Measurements from ENCODE around the gene IER3IP1. TPM values are rescaled to one million over a fixed set of nuclear protein-coding genes. Genes with fewer than 3 reads are reported as not detected.
"Not testable (repeated sequence)": the region's sequence is repeated elsewhere in the genome, so short reads cannot be mapped to it uniquely, and the experiment has no call there.

IER3IP1 gene
- total RNA-seq, 1 donor from 2014 or later = 8.8 TPM

GRCh38 chr18:47184419-47185050, 8.4 kb upstream of the IER3IP1 start:
- H3K4me1 Mint-ChIP-seq = no peaks in the 10 kb centered on the region
- CTCF ChIA-PET = no interaction called here
- intact Hi-C loops (cut with micrococcal nuclease) = no loop called here
- H3K36me3 Mint-ChIP-seq (ENCODE audit: low read depth) = no peaks in the 10 kb centered on the region
- H3K27me3 Mint-ChIP-seq = peaks cover 10% of the 10 kb centered on the region
- POLR2A ChIA-PET = no interaction called here
- H3K4me3 Mint-ChIP-seq = no peak overlapping the region
- DNase-seq (no peak), ATAC-seq (ENCODE audit: low read depth) (no peak)
- peaks cover 17% of the 10 kb centered on the region for H3K9me3 Mint-ChIP-seq
- no peak for TF ChIP-seq CTCF (IDR thresholded peaks at IDR 0.05)
- no peak overlapping the region for H3K27ac Mint-ChIP-seq

GRCh38 chr18:47182156-47182555, 6.0 kb upstream of the IER3IP1 start:
- ATAC-seq (ENCODE audit: low read depth); H3K27ac Mint-ChIP-seq; CTCF ChIA-PET; H3K4me3 Mint-ChIP-seq; POLR2A ChIA-PET; H3K4me1 Mint-ChIP-seq; H3K36me3 Mint-ChIP-seq (ENCODE audit: low read depth); DNase-seq; H3K27me3 Mint-ChIP-seq; intact Hi-C loops (cut with micrococcal nuclease): not testable (repeated sequence)
- peaks cover 17% of the 10 kb centered on the region for H3K9me3 Mint-ChIP-seq

- Mint-ChIP-seq H3K27me3 (peaks cover 6% of the 10 kb centered on the region), H3K4me3 (no peak overlapping the region), H3K36me3 (ENCODE audit: low read depth) (peaks cover 3% of the 10 kb centered on the region), H3K4me1 (peaks cover 2% of the 10 kb centered on the region), H3K9me3 (peaks cover 13% of the 10 kb centered on the region), H3K27ac (no peak overlapping the region)
- ATAC-seq (ENCODE audit: low read depth) (no peak), DNase-seq (no peak)
- intact Hi-C loops (cut with micrococcal nuclease) = no loop called here
- CTCF ChIA-PET = no interaction called here
- no peak for TF ChIP-seq CTCF (IDR thresholded peaks at IDR 0.05)
- POLR2A ChIA-PET = no interaction called here
These were observed 4.6 kb upstream of the IER3IP1 start for GRCh38 chr18:47180765-47181164.

- TF ChIP-seq CTCF (IDR thresholded peaks at IDR 0.05) = no peak
- Mint-ChIP-seq H3K9me3 (peaks cover 5% of the 10 kb centered on the region), H3K4me3 (no peak overlapping the region), H3K27me3 (peaks cover 6% of the 10 kb centered on the region), H3K4me1 (peaks cover 2% of the 10 kb centered on the region), H3K27ac (no peak overlapping the region), H3K36me3 (ENCODE audit: low read depth) (peaks cover 5% of the 10 kb centered on the region)
- intact Hi-C loops (cut with micrococcal nuclease) = no loop called here
- POLR2A ChIA-PET = no interaction called here
- ATAC-seq (ENCODE audit: low read depth) (no peak), DNase-seq (no peak)
- CTCF ChIA-PET = no interaction called here
These were observed 3.4 kb upstream of the IER3IP1 start for GRCh38 chr18:47179520-47179919.

GRCh38 chr18:47175283-47175897, 774 bp downstream of the IER3IP1 start:
- ATAC-seq (ENCODE audit: low read depth) (no peak), DNase-seq (no peak)
- peaks cover 5% of the 10 kb centered on the region for H3K36me3 Mint-ChIP-seq (ENCODE audit: low read depth)
- intact Hi-C loops (cut with micrococcal nuclease) = no loop called here
- peaks cover 6% of the 10 kb centered on the region for H3K27me3 Mint-ChIP-seq
- no peak for TF ChIP-seq CTCF (IDR thresholded peaks at IDR 0.05)
- H3K9me3 Mint-ChIP-seq = no peaks in the 10 kb centered on the region
- H3K4me3 Mint-ChIP-seq = no peak overlapping the region
- CTCF ChIA-PET = no interaction called here
- peak overlapping the region; percentile 47 for H3K27ac Mint-ChIP-seq
- POLR2A ChIA-PET = interaction anchor here (1.5 kb wide), 1 partner anchor 25 kb away, joined by 8 read pairs; the partner anchor contains the start of gene HDHD2
- H3K4me1 Mint-ChIP-seq = peaks cover 2% of the 10 kb centered on the region
